Measurements from ENCODE around the gene PHACTR3.

GRCh38 chr20:59828125-59829053 lies 224.0 kb downstream of the PHACTR3 start:
- no peak for TF ChIP-seq CTCF (IDR thresholded peaks at IDR 0.05; ENCODE audit: insufficient read depth, low read depth, low read length)
- no peak for TF ChIP-seq EZH2 (IDR thresholded peaks at IDR 0.05; ENCODE audit: insufficient read depth, low read length)

Measured in astrocyte (in vitro differentiated cells and primary cell).